IMR-90 (cell line): ENCODE measurements around the gene IL21. TPM values are rescaled to one million over a fixed set of nuclear protein-coding genes. Genes with fewer than 3 reads are reported as not detected.
A peak's percentile ranks its signal among the peaks of the same experiment; 100 is the strongest.

Source experiments
- ATAC-seq: fragments of 200-7000 bp; cut with Tn5 transposase; 2 replicates; pipeline ENCODE4 v1.9.1; 2020; ENCODE audit warnings: low read depth, mild to moderate bottlenecking, moderate library complexity
- BruUV-seq: library from RNA; stranded (reverse); fragments of 400-500 nt; replicated peaks from 2 replicates; lab custom pipeline; 2021; lab: Mats Ljungman, UMichigan
- CTCF ChIA-PET: fragments of 300-600 bp; formaldehyde crosslinking; extraction: SDS; loops from one replicate; lab custom pipeline; 2021; ENCODE audit warnings: antibody characterized with exemption; lab: Yijun Ruan, JAX
- POLR2A ChIA-PET: fragments of 300-600 bp; sonication (Branson Sonifier 250); formaldehyde crosslinking; loops from one replicate; lab custom pipeline; 2022; ENCODE audit warnings: antibody characterized with exemption; ENCODE audit not compliant: unreplicated experiment; lab: Charles Lee
- DNase-seq: peaks from one replicate; pipeline ENCODE4 v3.0.0; 2013
- H2AFZ ChIP-seq: replicated peaks from 2 replicates; pipeline ENCODE3; 2013; ENCODE audit warnings: low read length, mild to moderate bottlenecking; ENCODE audit not compliant: poor library complexity
- H2AK5ac ChIP-seq: 2 replicates; pipeline ENCODE4 v1.6.1; 2013; ENCODE audit warnings: low read depth, low read length, inconsistent platforms
- H2AK9ac ChIP-seq: replicated peaks from 2 replicates; pipeline ENCODE3; 2013; ENCODE audit warnings: mild to moderate bottlenecking, low read depth, low read length, moderate library complexity; ENCODE audit not compliant: poor library complexity
- H2BK120ac ChIP-seq: 2 replicates; pipeline ENCODE4 v1.6.1; 2013; ENCODE audit warnings: low read depth, low read length, inconsistent platforms
- H2BK15ac ChIP-seq: 3 replicates; pipeline ENCODE4 v1.6.1; 2013; ENCODE audit warnings: low read depth, low read length, inconsistent platforms
- H2BK20ac ChIP-seq: 2 replicates; pipeline ENCODE4 v1.6.1; 2013; ENCODE audit warnings: low read depth, mild to moderate bottlenecking, inconsistent platforms, low read length, moderate library complexity
- H2BK5ac ChIP-seq: 2 replicates; pipeline ENCODE4 v1.6.1; 2013; ENCODE audit warnings: mild to moderate bottlenecking, low read depth, low read length, inconsistent platforms; ENCODE audit not compliant: poor library complexity, severe bottlenecking
- H3K14ac ChIP-seq: replicated peaks from 2 replicates; pipeline ENCODE4 v1.6.1; 2013; ENCODE audit warnings: low read depth, low read length, inconsistent platforms
- H3K18ac ChIP-seq: 2 replicates; pipeline ENCODE4 v1.6.1; 2013; ENCODE audit warnings: low read depth, low read length, control low read depth
- H3K23ac ChIP-seq: 2 replicates; pipeline ENCODE4 v1.6.1; 2013; ENCODE audit warnings: low read depth, low read length, inconsistent platforms
- H3K27ac ChIP-seq: 2 replicates; pipeline ENCODE4 v1.5.1; 2013; ENCODE audit warnings: mild to moderate bottlenecking, control low read depth, low read length; ENCODE audit not compliant: insufficient read depth
- H3K27me3 ChIP-seq: 2 replicates; pipeline ENCODE4 v1.6.1; 2013; ENCODE audit warnings: low read length; ENCODE audit not compliant: control insufficient read depth, insufficient read depth
- H3K36me3 ChIP-seq: 2 replicates; pipeline ENCODE4 v1.6.1; 2013; ENCODE audit warnings: low read length, mixed read lengths; ENCODE audit not compliant: control insufficient read depth, insufficient read depth
- H3K4ac ChIP-seq: 2 replicates; pipeline ENCODE4 v1.6.1; 2013; ENCODE audit warnings: low read depth, low read length, inconsistent platforms
- H3K4me1 ChIP-seq: 2 replicates; pipeline ENCODE4 v1.6.1; 2013; ENCODE audit warnings: low read length, mixed read lengths; ENCODE audit not compliant: control insufficient read depth, insufficient read depth
- H3K4me2 ChIP-seq: 2 replicates; pipeline ENCODE4 v1.6.1; 2013; ENCODE audit warnings: low read depth, mild to moderate bottlenecking, control low read depth, low read length, moderate library complexity
- H3K4me3 ChIP-seq: 2 replicates; pipeline ENCODE4 v1.5.1; 2013; ENCODE audit warnings: low read depth, mild to moderate bottlenecking, control low read depth, low read length, moderate library complexity; ENCODE audit not compliant: insufficient read depth
- H3K56ac ChIP-seq: 2 replicates; pipeline ENCODE4 v1.6.1; 2013; ENCODE audit warnings: low read length, inconsistent platforms; ENCODE audit not compliant: insufficient read depth; ENCODE audit errors: extremely low read depth
- H3K79me1 ChIP-seq, 2 experiments: 2 replicates each; pipeline ENCODE4 v1.6.1; 2013; ENCODE audit warnings: low read length in 2 of 2, inconsistent platforms in 1 of 2, low read depth in 1 of 2
- H3K9ac ChIP-seq: 2 replicates; pipeline ENCODE4 v1.6.1; 2013; ENCODE audit warnings: low read depth, low read length, control low read depth
- H3K9me1 ChIP-seq: 2 replicates; pipeline ENCODE4 v1.6.1; 2013; ENCODE audit warnings: low read length, inconsistent platforms; ENCODE audit not compliant: insufficient read depth
- H3K9me3 ChIP-seq: 2 replicates; pipeline ENCODE4 v1.6.1; 2013; ENCODE audit warnings: low read length; ENCODE audit not compliant: control insufficient read depth, insufficient read depth
- H4K20me1 ChIP-seq: 2 replicates; pipeline ENCODE4 v1.6.1; 2013; ENCODE audit warnings: low read length, inconsistent platforms; ENCODE audit not compliant: insufficient read depth
- H4K5ac ChIP-seq: 2 replicates; pipeline ENCODE4 v1.6.1; 2013; ENCODE audit warnings: mild to moderate bottlenecking, low read depth, low read length, control low read depth
- H4K8ac ChIP-seq, 2 experiments: 2 replicates each; pipeline ENCODE4 v1.6.1; 2013; ENCODE audit warnings: low read depth in 2 of 2, low read length in 2 of 2, control low read depth in 1 of 2, inconsistent platforms in 1 of 2
- H4K91ac ChIP-seq: 2 replicates; pipeline ENCODE4 v1.6.1; 2013; ENCODE audit warnings: low read depth, low read length, inconsistent platforms; ENCODE audit not compliant: insufficient read depth
- WGBS, 2 experiments: methylation state at CpG; one replicate each; pipeline versions ENCODE4 v1.1.5 to v1.1.7; 2013; ENCODE audit warnings: missing lambda C conversion rate in 2 of 2; ENCODE audit not compliant: insufficient read length in 1 of 2; ENCODE audit errors: extremely low coverage in 2 of 2; 5-methylcytosine and 5-hydroxymethylcytosine counted together
- dilution Hi-C: fragments of 300-500 bp; cut with HindIII; formaldehyde crosslinking; loops from one replicate; pipeline ENCODE4 v1.14.3; 2018; ENCODE audit warnings: low sequenced_read_pairs; ENCODE audit not compliant: unreplicated experiment
- in situ Hi-C: fragments of 300-500 bp; cut with MboI; formaldehyde crosslinking; loops from 3 replicates; pipeline ENCODE4 v1.14.3; 2019; ENCODE audit warnings: low sequenced_read_pairs, inconsistent platforms, mixed read lengths
- intact Hi-C: fragments of 100-400 bp; cut with micrococcal nuclease; formaldehyde crosslinking; loops from 2 replicates; pipeline ENCODE4 v1.10.0; 2022
- polyA plus RNA-seq, 3 experiments: library from polyadenylated mRNA; depleted of rRNA; stranded (reverse); fragments of >200 nt; gene quantifications; 2 replicates each; pipeline ENCODE4 v1.2.3, GENCODE V29; 2012; ENCODE audit warnings: low replicate concordance in 1 of 3
- total RNA-seq: library from RNA; depleted of rRNA; stranded (reverse); fragments of >200 nt; gene quantifications from 2 replicates; pipeline ENCODE4 v1.2.3, GENCODE V29; 2012
- TF ChIP-seq, protein P1 (sequence below): fragments of 150-350 bp; IDR thresholded peaks from 2 replicates; pipeline ENCODE4 v1.6.1; 2017; ENCODE audit warnings: mild to moderate bottlenecking, antibody characterized with exemption, low read length, low read depth

IL21 gene
- total and polyA plus RNA-seq, 2 of the 4 experiments (the other 2 are of a cell fraction) = not detected

- Histone ChIP-seq H3K79me1 (no peaks in the 10 kb centered on the region), H3K9me1 (peaks cover 12% of the 10 kb centered on the region), H2BK20ac (peak overlapping the region; percentile 81), H3K4me1 (peaks cover 25% of the 10 kb centered on the region), H2AFZ (no peak overlapping the region), H3K36me3 (no peaks in the 10 kb centered on the region), H4K8ac (peak overlapping the region; percentile 38 to 59; a peak in 2 of 4 replicates), H3K4me3 (no peak overlapping the region), H3K27ac (no peak overlapping the region), H2AK9ac (no peak overlapping the region), H3K4ac (peak overlapping the region; percentile 50), H3K23ac (peak overlapping the region; percentile 56), H3K14ac (peak overlapping the region; percentile 80), H3K18ac (no peak overlapping the region; the same call in 1 of the 2 replicates), H4K91ac (peak overlapping the region; percentile 29; the same call in 1 of the 2 replicates), H4K20me1 (no peaks in the 10 kb centered on the region), H2BK15ac (peak overlapping the region; percentile 85; the same call in 2 of the 3 replicates), H3K56ac (no peak overlapping the region), H3K27me3 (no peaks in the 10 kb centered on the region), H2AK5ac (peak overlapping the region; percentile 66; the same call in 1 of the 2 replicates), H2BK120ac (peak overlapping the region; percentile 45; the same call in 1 of the 2 replicates), H3K4me2 (no peak overlapping the region), H4K5ac (0 out of 2 replicates have a peak overlapping the region, but pooled peaks have one; percentile 23), H2BK5ac (no peak overlapping the region), H3K9me3 (no peaks in the 10 kb centered on the region), H3K9ac (no peak overlapping the region)
- dilution Hi-C loops (no loop called here), intact Hi-C loops (no loop called here), in situ Hi-C loops (no loop called here)
- TF ChIP-seq, protein P1, sequence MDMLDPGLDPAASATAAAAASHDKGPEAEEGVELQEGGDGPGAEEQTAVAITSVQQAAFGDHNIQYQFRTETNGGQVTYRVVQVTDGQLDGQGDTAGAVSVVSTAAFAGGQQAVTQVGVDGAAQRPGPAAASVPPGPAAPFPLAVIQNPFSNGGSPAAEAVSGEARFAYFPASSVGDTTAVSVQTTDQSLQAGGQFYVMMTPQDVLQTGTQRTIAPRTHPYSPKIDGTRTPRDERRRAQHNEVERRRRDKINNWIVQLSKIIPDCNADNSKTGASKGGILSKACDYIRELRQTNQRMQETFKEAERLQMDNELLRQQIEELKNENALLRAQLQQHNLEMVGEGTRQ = no peak
- POLR2A ChIA-PET = no interaction called here
- CTCF ChIA-PET = interaction anchor here (1.0 kb wide), 1 partner anchor 13 kb away, joined by 3 read pairs; no protein-coding TSS in a partner anchor
- BruUV-seq = no TSS peak
- no CpG with 5 or more reads among the region's 5 CpGs for WGBS, 2 experiments
- ATAC-seq (no peak), DNase-seq (no peak)
Measured at GRCh38 chr4:122665161-122665929, 44.5 kb upstream of the IL21 start.
